HG03460 (cell line): ENCODE measurements around the gene RIMKLB.
"Not testable (repeated sequence)": the region's sequence is repeated elsewhere in the genome, so short reads cannot be mapped to it uniquely, and the experiment has no call there.

Experiments used
- ATAC-seq: cut with Tn5 transposase; IDR thresholded peaks from one replicate; pipeline ENCODE4 v1.9.1; 2021; ENCODE audit not compliant: unreplicated experiment

The RIMKLB gene

DNA sequence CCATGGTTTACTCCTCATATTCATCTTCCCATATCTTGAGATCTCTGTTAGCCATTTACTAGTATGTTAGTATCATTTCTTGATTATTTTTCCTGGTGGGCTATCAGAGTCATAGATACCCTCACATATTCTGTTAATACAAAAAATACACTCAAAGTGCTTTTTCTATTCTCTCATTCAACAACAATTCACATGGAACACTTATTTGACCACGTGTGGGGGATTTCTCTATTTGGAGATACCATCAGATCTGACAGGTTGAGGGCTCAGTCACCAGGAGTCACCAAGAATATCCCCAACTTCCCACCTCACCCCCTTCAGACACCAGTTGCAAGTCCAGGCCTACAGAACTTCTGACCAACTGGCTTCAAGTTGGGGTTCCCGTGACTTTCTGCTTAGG lies 72.7 kb downstream of the RIMKLB start:
- no peak for ATAC-seq

DNA sequence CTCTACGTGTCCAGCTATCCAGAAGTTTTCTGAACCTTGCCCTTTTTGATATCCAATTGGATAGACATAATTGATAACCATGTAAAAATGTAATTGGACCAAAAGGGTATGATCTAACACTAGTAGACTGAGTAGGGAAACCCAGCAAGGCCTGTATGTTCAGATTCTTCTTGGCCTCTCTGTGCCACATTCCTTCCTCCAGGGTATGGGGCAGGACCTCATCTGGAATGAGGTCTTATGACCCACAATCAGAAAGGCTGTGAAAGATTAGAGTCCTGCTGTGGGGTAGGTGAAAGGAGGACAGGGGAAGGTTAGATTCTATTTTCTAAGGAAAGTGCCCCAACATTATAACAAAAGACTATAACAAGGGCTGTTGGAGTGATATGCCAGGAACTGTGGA lies 73.3 kb downstream of the RIMKLB start:
- no peak for ATAC-seq

DNA sequence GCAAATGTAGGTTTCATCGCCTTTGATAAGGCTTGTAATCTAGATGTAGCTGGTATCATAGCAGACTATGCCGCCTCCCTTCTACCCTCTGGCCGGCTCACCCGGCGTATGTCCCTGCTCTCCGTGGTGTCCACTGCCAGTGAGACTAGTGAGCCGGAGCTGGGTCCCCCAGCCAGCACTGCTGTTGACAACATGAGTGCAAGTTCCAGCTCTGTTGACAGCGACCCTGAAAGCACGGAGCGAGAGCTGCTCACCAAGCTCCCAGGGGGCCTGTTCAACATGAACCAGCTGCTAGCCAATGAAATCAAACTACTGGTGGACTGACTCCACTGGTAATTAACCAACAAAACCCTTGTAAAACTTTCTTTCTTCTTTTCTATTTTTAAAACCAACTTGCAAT lies 75.7 kb downstream of the RIMKLB start:
- no peak for ATAC-seq

DNA sequence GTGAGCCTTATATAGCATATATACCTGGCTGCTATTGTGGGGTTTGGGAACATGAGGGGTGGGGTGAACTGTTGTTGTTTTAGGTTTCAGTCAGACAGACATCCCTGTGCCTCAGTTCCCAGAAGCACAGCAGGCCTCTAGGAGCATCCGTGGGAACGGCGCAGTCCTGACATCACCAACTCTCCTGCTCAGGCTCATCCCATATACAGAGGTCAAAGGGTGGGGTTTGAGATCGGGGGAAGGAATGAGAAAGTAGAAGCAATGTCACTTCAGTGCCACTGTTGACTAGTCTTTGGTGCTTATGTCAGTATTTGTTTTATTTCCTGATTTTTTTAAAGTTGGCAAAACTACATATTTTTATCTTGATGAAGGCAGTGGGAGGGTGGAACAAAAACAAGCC lies 81.5 kb downstream of the RIMKLB start:
- no peak for ATAC-seq

DNA sequence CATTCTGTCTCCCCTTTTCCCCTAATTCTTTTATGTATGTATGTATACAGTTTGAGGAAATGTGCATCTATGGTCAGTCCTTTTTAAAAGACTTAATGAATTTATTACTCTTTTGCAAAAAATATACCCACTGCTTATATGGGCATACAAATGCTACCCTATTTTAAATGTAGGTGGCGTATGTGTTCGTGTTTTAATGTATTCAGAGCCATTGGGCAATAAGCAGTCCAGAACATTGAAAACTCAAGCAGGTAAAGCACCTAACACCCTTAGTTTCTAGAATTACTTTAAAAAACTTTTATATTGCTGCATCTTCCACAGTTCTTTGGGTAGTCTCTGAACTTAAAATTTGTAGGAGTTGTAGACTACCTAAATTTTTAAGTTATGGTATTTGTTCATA lies 82.1 kb downstream of the RIMKLB start:
- ATAC-seq: no peak

DNA sequence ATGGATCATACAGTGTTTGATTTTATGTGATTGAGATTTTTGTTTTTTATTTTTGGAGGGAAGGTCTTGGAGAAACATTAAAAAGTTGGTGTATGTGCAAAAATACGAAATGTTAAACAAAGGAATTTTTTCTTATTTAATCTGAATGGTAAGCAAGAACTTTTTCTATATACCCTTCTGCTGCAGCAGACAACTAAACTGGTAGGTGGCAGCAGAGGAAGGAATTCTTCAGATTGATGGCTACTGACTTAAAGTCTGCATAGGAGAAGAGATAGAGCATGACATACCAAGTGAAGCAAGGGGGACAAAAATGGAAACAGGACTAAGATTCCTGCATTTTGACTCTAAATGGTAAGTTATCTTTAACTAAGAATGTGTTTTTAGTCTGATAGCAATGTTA lies 82.6 kb downstream of the RIMKLB start:
- ATAC-seq: no peak

DNA sequence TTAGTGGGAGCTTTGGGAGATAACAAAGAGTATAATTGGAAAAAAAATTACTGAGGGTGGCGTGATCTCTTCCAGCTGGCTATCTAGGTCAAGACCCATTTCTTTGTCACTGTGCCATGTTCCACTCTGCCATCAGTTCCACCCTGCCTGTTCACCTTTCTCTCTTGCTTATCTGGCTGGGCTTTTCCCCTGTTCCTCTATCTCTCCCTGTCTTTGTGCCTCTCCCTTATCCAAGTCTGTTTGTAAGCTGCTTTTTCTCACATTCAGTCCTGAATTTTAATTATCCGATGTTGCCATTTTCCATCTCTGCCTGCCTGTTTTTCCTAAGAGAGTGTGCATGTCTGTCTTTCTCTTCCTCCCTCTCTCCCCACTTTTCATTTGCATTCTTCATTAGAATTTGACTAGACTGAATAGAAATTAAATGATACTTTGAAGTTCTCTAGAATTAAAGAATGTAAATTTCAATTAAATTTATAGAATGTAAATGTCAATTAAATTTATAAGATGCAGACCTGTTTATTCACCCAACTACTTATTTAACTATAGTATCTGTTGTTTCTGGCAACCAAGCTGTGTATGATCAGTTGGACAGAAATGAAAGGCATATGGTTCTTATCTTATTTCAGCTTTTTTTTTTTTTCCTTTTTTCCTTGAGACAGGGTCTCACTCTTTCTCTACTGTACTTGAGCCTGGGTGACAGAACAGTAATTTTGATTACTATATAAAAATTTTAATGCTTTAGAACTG lies 83.8 kb downstream of the RIMKLB start:
- no peak for ATAC-seq

DNA sequence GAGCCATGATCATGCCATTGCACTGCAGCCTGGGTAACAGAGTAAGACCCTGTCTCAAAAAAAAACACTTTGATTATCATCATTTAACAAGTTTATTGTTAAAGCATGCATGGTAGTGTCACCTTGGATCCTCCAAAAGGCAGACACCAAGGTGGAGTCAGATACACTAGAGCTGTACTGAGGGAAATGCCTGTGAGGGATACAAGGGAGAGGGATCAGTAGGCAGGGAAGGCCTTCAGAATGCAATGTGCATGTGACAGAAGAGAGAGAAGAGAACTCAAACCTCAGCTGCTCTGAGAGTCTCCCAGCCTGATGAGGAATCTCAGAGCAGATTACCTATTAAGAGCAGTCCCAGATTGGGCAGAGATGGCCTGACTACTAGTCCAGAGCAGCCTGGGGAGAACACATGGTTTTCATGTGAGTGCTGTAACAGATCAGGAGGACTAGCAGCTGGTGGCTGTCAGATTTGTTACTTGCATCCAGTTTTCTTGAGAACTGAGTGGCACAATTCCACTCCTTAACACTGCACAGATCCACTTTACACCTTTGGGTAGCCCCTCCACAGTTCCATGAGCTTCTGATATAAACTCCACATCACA lies 86.6 kb downstream of the RIMKLB start:
- no peak for ATAC-seq

DNA sequence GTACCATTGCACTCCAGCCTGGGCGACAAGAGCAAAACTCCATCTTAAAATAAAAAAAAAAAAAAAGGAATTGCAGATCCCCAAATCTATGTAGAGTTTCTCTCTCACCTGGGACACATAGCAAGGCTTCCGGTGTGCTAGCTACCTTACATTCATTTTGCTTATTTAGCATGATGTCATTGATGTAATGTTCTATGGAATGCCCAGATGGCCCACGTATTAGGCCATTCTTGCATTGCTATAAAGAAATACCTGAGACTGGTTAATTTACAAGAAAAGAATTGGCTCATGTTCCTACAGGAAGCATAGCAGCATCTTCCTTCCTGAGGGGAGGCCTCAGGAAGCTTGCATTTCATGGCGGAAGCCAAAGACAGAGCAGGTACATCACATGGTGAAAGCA lies 87.7 kb downstream of the RIMKLB start:
- ATAC-seq: no peak

DNA sequence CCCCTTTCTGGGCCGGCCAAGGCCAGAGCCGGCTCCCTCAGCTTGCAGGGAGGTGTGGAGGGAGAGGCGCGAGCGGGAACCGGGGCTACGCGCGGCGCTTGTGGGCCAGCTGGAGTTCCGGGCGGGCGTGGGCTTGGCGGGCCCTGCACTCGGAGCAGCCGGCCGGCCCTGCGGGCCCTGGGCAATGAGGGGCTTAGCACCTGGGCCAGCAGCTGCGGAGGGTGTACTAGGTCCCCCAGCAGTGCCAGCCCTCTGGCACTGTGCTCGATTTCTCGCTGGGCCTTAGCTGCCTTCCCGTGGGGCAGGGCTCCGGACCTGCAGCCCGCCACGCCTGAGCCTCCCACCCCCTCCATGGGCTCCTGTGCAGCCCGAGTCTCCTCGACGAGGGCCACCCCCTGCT lies 89.4 kb downstream of the RIMKLB start:
- ATAC-seq: not testable (repeated sequence)

DNA sequence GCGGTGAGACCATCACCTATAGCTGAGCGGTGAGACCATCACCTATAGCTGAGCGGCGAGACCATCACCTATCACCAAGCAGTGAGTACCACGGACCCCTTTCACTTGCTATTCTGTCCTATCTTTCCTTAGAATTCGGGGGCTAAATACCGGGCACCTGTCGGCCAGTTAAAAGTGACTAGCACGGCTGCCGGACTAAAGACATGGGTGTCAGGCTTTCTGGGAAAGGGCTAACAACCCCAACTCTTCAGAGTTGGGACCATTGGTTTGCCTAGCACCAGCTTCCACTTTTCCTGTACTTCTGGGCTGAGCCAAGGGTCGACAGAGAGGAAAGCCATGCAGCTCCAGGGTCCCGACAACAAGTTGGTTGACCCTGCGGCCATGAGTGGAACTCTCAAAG lies 90.9 kb downstream of the RIMKLB start:
- ATAC-seq: not testable (repeated sequence)

DNA sequence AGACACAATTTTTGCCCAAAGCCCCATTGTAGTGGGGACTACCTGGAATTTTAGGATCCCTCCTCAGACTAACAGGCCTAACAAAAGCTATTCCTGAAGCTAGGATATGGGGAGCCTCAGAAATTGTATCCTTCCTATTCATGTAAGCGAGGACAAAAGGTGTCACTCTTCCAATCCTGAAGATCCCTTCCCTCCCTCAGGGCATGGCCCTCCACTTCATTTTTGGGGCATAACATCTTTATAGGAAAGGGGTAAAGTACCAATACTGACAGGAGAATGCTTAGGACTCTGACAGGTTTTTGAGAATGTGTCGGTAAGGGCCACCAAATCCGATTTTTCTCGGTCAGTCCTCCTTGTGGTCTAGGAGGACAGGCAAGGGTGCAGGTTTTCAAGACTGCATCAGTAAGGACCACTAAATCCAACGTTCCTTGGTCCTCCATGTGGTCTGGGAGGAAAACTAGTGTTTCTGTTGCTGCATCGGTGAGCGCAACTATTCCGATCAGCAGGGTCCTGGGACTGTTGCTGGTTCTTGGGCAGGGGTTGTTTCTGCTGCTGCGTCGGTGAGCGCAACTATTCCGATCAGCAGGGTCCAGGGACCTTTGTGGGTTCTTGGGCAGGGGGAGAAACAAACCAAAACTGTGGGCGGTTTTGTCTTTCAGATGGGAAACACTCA lies 91.7 kb downstream of the RIMKLB start:
- not testable (repeated sequence) for ATAC-seq

DNA sequence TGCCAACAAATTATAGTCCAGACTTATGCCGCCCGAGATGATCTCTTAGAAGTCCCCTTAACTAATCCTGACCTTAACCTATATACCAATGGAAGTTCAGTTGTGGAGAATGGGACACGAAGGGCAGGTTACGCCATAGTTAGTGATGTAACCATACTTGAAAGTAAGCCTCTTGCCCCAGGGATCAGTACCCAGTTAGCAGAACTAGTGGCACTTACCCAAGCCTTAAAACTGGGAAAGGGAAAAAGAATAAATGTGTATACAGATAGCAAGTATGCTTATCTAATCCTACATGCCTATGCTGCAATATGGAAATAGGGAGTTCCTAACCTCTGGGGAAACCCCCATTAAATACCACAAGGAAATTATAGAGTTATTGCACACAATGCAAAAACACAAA lies 95.4 kb downstream of the RIMKLB start:
- ATAC-seq: not testable (repeated sequence)

DNA sequence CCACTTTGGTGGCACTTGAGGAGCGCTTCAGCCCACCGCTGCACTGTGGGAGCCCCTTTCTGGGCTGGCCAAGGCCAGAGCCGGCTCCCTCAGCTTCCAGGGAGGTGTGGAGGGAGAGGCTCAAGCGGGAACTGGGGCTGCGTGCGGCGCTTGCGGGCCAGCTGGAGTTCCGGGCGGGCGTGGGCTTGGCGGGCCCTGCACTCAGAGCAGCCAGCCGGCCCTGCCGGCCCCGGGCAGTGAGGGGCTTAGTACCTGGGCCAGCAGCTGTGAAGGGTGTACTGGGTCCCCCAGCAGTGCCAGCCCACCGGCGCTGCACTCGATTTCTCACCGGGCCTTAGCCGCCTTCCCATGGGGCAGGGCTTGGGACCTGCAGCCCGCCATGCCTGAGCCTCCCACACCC lies 96.8 kb downstream of the RIMKLB start:
- not testable (repeated sequence) for ATAC-seq

DNA sequence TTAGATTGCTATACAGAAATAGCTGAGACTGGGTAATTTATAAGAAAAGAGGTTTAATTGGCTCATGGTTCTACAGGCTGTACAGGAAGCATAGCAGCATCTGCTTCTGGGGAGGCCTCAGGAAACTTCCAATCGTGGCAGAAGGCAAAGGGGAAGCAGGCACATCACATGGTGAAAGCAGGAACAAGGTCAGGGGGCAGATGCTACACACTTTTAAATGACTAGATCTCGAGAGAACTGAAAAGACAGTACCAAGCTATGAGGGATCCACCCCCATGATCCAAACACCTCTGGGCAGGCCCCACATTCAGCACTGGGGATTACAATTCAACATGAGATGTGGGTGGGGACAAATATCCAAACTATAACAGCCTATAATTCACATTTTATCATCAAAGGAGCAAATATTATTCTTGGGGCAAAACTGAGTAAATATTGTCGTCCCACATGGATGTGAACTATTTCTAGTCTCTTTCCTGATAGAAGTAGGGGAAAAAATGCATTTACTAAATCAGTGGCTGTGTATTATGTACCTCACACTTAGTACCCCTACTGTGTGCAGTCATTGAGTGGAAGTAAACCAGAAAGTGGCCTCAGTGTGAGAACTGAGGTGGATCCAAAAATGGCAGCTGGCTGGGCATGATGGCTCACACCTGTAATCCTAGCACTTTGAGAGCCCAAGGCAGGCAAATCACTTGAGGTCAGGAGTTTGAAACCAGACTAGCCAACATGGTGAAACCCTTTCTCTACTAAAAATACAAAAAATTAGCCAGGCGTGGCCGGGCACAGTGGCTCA lies 99.2 kb downstream of the RIMKLB start:
- ATAC-seq: no peak

DNA sequence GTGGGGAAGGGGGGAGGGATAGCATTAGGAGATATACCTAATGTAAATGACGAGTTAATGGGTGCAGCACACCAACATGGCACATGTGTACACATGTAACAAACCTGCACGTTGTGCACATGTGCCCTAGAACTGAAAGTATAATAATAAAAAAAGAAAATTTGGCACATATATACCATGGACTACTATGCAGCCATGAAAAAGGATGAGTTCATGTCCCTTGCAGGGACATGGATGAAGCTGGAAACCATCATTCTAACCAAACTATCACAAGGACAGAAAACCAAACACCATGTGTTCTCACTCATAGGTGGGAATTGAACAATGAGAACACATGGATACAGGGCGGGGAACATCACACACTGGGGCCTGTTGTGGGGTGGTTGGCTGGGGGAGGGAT lies 103.4 kb downstream of the RIMKLB start:
- ATAC-seq: not testable (repeated sequence)

DNA sequence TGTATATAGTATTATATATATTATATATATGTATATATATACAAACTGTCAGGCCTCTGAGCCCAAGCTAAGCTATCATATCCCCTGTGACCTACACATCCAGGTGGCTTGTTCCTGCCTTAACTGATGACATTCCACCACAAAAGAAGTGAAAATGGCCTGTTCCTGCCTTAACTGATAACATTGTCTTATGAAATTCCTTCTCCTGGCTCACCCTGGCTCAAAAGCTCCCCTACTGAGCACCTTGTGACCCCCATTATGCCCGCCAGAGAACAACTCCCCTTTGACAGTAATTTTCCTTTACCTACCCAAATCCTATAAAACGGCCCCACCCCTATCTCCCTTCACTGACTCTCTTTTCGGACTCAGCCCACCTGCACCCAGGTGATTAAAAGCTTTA lies 107.0 kb downstream of the RIMKLB start:
- ATAC-seq: not testable (repeated sequence)

DNA sequence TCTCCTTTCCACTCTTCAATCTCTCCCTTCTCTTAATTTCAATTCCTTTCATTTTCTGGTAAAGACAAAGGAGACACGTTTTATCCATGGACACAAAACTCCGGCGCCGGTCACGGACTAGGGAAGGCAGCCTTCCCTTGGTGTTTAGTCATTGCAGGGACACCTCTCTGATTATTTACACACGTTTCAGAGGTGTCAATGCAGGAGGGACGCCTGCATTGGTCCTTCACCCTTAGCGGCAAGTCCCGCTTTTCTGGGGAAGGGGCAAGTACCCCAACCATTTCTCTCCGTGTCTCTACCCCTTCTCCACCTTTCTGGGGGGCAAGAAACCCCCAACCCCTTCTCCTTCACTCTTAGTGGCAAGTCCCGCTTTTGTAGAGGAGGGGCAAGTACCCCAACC lies 107.7 kb downstream of the RIMKLB start:
- not testable (repeated sequence) for ATAC-seq

DNA sequence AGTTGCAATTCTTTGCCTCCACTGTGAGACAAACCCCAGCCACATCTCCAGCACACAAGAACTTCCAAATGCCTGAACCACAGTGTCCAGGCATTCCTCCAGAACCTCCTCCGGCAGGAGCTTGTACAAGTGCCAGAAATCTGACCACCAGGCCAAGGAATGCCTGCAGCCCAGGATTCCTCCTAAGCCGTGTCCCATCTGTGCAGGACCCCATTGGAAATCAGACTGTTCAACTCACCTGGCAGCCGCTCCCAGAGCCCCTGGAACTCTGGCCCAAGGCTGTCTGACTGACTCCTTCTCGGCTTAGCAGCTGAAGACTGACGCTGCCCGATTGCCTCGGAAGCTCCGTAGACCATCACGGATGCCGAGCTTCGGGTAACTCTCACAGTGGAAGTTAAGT lies 109.3 kb downstream of the RIMKLB start:
- ATAC-seq: not testable (repeated sequence)

DNA sequence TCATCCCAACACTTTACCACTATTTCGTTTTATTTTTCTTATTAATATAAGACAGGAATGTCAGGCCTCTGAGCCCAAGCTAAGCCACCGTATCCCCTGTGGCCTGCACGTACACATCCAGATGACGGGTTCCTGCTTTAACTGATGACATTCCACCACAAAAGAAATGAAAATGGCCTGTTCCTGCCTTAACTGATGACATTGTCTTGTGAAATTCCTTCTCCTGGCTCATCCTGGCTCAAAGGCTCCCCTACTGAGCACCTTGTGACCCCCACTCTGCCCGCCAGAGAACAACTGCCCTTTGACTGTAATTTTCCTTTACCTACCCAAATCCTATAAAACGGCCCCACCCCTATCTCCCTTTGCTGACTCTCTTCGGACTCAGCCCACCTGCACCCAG lies 112.3 kb downstream of the RIMKLB start:
- not testable (repeated sequence) for ATAC-seq

DNA sequence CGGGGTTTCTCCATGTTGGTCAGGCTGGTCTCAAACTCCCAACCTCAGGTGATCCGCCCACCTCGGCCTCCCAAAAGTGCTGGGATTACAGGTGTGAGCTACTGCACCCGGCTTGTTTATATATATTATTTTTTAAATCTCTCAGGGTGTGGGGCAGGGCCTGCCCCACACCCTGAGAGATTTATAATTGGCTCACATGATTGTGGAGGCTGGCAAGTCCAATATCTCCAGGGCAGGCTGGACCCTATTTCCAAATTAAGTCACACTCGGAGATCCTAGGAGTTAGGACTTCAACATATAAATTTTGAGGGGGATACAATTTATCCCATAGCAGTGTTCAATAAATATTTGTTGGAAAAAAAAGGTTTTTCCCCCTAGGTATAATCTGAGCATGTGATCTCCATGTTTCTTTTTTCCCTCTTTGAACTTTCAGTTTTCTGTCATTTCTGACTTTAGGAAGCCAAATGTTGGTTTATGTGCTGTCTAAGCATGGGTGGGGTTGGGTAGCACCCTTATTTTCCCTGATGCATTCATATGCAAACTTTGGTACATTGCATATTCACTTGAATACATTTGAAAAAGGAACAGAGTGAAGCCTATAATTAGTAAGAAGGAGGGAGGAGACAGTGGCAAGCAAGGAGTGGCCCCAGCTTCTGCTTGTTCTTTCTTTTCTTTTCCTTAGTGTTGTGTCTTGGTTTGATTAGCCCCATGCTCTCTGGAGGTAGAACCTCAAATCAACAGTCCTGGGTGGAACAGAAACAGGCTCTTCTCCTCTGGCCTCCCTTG lies 116.0 kb downstream of the RIMKLB start:
- no peak for ATAC-seq
